ENCODE data around the gene FIGNL1.

DNA sequence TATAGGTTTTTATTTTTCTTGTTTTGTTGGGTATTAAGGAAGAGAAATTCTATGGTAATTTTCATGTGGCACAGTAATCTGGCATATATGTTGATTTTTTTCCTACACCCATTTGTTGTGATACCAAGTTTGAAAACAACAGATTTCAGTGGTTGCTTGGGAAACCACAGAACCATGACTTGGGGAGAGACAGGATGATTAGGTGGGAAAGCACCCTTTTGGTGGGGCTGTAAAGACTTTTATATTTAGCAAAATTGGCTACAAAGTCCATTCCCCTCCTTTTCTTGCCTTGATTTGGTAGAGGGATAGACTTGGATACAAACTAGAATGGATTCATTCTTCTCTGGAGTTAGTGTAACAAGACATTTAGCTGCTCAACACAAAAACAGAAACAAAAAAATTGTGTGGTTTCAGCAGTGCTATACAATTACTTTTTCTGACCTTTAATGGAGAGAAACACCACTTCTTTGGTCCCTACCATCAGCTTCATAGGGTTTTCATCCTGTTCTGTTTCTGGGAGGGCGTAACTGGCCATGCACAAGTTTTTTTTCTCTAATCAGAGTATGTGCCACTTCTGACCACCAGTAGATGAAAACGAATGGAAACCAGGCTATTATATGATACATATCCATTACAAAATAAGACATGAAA lies 52.7 kb downstream of the FIGNL1 start:
- no peak for TF ChIP-seq POLR2A (IDR thresholded peaks at IDR 0.05)
- TF ChIP-seq, protein P1, sequence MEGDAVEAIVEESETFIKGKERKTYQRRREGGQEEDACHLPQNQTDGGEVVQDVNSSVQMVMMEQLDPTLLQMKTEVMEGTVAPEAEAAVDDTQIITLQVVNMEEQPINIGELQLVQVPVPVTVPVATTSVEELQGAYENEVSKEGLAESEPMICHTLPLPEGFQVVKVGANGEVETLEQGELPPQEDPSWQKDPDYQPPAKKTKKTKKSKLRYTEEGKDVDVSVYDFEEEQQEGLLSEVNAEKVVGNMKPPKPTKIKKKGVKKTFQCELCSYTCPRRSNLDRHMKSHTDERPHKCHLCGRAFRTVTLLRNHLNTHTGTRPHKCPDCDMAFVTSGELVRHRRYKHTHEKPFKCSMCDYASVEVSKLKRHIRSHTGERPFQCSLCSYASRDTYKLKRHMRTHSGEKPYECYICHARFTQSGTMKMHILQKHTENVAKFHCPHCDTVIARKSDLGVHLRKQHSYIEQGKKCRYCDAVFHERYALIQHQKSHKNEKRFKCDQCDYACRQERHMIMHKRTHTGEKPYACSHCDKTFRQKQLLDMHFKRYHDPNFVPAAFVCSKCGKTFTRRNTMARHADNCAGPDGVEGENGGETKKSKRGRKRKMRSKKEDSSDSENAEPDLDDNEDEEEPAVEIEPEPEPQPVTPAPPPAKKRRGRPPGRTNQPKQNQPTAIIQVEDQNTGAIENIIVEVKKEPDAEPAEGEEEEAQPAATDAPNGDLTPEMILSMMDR (IDR thresholded peaks at IDR 0.05): no peak

Measured in lower leg skin (tissue), 3 donors.